ENCODE results near the gene CD6.
A peak's percentile ranks its signal among the peaks of the same experiment; 100 is the strongest.

The CD6 gene

DNA sequence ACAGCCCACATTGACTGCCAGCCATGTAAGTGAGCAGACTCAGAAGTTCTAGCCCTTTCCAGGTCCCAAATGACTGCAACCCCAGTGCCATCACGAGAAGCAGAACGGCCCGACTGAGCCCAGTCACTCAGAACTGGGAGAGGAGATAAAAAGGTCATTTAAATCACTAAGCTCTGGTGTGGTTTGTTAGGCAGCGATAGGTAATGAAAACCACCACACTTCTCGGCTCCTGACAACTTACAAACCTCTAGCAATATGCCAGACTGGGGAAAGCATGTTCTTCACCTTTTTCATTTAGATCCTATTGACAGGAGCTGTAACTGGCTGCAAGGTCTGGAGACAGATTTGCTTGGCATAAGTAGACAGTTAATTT is 26.2 kb upstream of the CD6 start:
- TF ChIP-seq, protein P1, sequence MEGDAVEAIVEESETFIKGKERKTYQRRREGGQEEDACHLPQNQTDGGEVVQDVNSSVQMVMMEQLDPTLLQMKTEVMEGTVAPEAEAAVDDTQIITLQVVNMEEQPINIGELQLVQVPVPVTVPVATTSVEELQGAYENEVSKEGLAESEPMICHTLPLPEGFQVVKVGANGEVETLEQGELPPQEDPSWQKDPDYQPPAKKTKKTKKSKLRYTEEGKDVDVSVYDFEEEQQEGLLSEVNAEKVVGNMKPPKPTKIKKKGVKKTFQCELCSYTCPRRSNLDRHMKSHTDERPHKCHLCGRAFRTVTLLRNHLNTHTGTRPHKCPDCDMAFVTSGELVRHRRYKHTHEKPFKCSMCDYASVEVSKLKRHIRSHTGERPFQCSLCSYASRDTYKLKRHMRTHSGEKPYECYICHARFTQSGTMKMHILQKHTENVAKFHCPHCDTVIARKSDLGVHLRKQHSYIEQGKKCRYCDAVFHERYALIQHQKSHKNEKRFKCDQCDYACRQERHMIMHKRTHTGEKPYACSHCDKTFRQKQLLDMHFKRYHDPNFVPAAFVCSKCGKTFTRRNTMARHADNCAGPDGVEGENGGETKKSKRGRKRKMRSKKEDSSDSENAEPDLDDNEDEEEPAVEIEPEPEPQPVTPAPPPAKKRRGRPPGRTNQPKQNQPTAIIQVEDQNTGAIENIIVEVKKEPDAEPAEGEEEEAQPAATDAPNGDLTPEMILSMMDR (IDR thresholded peaks at IDR 0.05; ENCODE audit: control insufficient read depth, insufficient read depth, low read depth, low read length, missing control alignments) = no peak
- no peak for DNase-seq (ENCODE audit: low read depth)
- H3K4me3 ChIP-seq (ENCODE audit: control insufficient read depth, low read depth, low read length) = no peak overlapping the region

DNA sequence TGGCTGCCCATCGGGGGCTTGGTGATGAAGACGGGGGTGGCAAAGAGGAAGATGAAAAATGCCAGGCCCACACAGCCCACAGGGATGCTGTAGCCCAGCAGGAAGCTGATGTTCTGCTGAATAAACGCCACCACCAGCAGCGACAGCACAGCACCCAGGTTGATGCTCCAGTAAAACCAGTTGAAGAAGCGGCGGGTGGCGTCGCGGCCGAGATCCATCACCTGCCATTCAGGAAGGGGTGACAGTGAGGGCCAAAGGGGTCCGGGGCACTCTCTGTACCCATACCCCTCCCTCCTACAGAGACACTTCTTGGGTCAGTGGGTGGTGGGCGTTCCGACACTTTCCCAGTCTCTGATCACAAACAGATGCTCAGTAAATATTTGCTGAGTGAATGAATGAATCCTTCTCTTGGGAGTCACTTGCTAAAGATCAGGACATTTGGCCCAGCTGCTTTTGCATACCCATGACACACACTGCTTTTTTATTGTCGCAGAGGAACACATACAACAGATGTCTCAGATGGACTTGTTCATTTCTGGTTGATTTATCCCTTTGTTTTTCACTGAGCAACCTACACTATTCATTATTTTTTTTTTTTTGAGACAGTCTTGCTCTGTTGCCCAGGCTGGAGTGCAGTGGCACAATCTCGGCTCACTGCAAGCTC is 24.7 kb upstream of the CD6 start:
- DNase-seq (ENCODE audit: low read depth) = no peak
- no peak overlapping the region for H3K4me3 ChIP-seq (ENCODE audit: control insufficient read depth, low read depth, low read length)
- TF ChIP-seq, protein P1 (IDR thresholded peaks at IDR 0.05; ENCODE audit: control insufficient read depth, insufficient read depth, low read depth, low read length, missing control alignments) = no peak

DNA sequence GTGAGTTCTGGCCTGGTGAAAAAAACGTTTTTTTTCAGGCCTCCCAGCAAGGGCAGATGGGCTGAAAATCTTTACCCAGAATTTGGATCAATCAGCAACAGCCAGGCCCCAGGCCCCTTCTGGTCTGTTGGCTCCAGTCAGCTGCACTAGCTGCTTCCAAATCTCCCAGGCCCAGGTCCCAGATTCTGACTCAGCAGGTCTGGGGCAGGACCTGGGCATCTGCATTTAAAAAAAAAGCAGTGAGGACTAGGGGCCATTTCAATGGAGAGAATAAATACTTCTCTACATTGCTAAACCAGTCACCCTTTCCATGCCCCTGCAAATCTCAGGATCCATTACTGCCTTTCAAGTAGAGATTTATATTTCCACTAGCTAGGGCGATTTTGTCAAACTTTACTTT is 23.8 kb upstream of the CD6 start:
- TF ChIP-seq, protein P1 (IDR thresholded peaks at IDR 0.05; ENCODE audit: control insufficient read depth, insufficient read depth, low read depth, low read length, missing control alignments) = no peak
- no peak for DNase-seq (ENCODE audit: low read depth)
- no peak overlapping the region for H3K4me3 ChIP-seq (ENCODE audit: control insufficient read depth, low read depth, low read length)

DNA sequence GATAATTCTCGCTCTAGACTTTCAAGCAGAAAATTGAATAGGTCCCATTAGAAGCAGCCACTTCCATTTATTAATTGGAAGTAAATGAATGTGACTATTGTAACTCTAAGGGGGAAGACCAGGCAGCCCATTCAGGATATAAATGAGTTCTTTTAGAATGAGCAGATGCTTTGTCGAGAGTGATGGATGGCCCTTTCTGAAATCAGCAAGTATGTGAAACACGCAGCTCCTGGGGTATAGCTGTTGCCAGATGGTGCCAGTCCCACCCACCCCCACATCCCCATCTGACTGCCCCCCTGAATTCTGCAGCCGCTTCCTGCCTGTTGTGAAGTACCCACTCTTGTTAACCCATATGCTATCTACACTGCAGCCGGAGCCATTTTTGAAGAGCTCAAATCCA is 23.2 kb upstream of the CD6 start:
- TF ChIP-seq, protein P1 (IDR thresholded peaks at IDR 0.05; ENCODE audit: control insufficient read depth, insufficient read depth, low read depth, low read length, missing control alignments) = no peak
- no peak for DNase-seq (ENCODE audit: low read depth)
- no peak overlapping the region for H3K4me3 ChIP-seq (ENCODE audit: control insufficient read depth, low read depth, low read length)

DNA sequence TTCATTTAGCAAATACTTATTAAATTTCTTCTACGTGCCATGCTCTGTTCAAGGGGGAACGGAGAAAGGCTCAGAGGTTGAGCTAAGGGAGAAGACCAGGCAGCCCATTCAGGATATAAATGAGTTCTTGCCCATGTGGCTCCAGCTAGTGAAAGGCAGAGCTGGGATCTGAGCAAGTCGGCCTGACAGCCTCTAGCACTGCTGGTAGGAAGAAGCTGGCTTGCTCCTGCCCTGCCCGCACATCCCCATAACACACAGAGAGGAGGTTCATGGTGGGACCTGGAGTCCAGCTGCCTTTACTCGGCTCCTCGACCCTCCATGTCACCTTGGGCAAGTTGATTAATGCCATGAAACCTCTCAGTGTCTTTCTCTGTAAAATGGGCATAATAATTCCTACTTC is 21.5 kb upstream of the CD6 start:
- no peak for DNase-seq (ENCODE audit: low read depth)
- TF ChIP-seq, protein P1 (IDR thresholded peaks at IDR 0.05; ENCODE audit: control insufficient read depth, insufficient read depth, low read depth, low read length, missing control alignments) = no peak
- no peak overlapping the region for H3K4me3 ChIP-seq (ENCODE audit: control insufficient read depth, low read depth, low read length)

DNA sequence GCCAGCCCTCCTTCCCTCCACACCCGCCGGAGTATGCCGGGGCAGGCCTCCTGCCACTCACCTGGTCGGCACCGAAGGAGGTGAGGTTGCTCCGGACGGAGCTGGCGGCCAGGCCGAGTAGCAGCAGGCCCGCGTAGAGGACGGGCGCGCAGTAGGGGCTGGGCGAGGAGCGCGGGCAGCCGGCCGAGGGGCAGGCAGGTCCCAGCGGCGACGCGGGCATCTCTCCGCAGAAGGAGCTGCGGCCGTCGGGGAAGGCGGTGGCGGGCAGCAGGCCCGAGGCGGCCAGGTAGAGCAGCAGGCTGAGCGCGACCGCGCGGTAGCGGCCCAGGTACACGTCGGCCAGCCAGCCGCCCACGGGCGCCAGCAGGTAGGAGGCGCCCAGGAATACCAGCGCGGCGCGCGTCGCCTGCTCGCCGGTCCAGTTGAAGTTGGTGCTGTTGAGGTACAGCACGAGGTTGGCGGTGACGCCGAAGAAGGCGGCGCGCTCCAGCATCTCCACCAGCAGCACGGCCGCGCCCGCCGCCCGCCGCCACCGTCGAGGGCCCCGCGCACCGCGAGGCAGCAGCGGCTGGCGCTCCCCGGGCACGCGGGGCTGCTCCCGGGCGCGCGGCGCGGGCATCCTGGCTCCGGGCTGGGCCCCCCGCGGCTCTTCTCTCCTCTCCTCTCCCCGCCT is 20.4 kb upstream of the CD6 start:
- TF ChIP-seq, protein P1 (IDR thresholded peaks at IDR 0.05; ENCODE audit: control insufficient read depth, insufficient read depth, low read depth, low read length, missing control alignments) = no peak
- peak overlapping the region; percentile 48 for H3K4me3 ChIP-seq (ENCODE audit: control insufficient read depth, low read depth, low read length)
- no peak for DNase-seq (ENCODE audit: low read depth)

Data from AG09309 (cell line).